ENCODE data around the gene LEO1.
"Not testable (repeated sequence)": the region's sequence is repeated elsewhere in the genome, so short reads cannot be mapped to it uniquely, and the experiment has no call there.

LEO1 gene

DNA sequence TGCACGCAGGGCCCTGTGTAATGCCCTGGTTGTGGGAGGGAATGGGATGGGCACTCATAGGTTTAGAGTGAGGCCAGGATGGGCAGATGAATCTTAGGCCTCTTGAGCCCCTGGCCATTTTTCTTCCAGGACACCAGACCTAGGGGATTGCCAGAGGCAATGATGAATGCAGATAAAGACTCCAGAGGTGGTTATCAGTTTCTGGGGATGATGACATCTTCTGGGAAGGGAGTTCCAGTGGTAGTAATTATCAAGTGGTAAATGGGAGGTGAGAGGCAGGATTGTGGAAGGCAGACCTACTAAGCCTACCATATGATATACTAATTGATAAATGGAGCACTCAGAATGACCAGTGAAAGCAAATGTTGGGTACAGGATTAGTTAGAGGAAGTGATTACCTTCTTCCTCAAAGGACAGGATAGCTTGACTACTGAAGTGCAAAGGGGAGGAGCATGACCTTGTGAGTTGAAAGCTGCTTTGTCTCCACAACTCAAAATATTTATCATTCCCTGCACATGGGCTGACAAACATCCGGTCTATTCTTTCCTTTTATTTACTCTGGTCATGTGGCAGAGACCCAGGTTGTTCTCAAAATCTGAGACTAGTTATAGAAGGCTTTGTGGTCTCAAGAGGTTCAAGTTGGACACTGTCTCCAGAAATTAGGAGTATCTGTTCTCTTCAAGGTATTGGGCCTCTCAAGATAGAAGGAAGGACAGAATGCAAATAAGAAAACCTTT is 37.3 kb upstream of the LEO1 start:
- TF ChIP-seq, protein P1, sequence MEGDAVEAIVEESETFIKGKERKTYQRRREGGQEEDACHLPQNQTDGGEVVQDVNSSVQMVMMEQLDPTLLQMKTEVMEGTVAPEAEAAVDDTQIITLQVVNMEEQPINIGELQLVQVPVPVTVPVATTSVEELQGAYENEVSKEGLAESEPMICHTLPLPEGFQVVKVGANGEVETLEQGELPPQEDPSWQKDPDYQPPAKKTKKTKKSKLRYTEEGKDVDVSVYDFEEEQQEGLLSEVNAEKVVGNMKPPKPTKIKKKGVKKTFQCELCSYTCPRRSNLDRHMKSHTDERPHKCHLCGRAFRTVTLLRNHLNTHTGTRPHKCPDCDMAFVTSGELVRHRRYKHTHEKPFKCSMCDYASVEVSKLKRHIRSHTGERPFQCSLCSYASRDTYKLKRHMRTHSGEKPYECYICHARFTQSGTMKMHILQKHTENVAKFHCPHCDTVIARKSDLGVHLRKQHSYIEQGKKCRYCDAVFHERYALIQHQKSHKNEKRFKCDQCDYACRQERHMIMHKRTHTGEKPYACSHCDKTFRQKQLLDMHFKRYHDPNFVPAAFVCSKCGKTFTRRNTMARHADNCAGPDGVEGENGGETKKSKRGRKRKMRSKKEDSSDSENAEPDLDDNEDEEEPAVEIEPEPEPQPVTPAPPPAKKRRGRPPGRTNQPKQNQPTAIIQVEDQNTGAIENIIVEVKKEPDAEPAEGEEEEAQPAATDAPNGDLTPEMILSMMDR (IDR thresholded peaks at IDR 0.05; ENCODE audit: low read depth, low read length), result no peak
- no peak overlapping the region for H3K4me3 ChIP-seq (ENCODE audit: low read depth, low read length)

DNA sequence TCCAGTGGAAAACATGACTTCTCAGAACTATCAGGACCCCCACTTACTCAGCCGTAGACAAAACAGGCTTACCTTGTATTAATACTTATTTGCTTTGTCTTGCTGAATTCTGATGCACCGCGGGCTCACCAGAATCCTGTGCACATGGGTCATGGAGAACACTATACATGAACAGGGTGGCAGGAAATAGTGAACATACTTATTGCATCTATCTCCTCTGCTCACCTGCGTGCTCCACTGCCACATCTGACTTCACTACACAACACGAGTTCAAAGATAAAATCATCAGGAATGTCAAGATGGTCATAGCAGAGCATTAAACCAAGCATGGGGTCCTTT is 36.8 kb upstream of the LEO1 start:
- H3K4me3 ChIP-seq (ENCODE audit: low read depth, low read length), result no peak overlapping the region
- TF ChIP-seq, protein P1 (IDR thresholded peaks at IDR 0.05; ENCODE audit: low read depth, low read length), result no peak

DNA sequence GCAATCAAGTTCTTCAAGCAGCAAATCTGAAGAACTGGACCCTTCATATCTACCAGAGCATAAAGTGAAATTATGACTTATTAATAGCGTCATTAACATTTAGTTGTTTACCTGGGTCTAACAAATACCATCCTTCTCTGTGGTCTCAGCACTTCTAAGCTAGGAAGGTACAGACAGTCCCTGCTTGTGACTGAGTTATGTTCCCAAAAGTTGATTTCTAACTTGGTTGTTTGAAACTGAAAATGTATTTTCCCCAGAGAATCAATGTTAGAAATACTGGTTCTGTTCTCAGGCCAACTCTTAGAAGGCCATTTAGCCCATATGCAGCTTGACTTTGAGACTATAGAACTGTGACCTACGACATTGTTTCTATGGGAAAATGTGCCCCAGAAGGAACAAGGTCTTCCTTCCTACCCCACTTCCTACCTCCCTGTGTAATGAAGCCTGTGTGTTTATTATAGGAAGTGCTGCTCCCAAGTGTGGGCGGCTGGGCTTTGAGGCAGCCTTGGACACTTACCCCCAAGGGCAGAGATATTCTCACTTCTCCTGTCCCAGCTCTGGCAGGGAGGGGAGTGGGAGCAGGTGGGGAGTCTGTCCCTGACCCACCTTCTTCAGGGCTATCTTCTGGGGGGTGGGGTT is 35.2 kb upstream of the LEO1 start:
- TF ChIP-seq, protein P1 (IDR thresholded peaks at IDR 0.05; ENCODE audit: low read depth, low read length), result no peak
- H3K4me3 ChIP-seq (ENCODE audit: low read depth, low read length), result no peak overlapping the region

DNA sequence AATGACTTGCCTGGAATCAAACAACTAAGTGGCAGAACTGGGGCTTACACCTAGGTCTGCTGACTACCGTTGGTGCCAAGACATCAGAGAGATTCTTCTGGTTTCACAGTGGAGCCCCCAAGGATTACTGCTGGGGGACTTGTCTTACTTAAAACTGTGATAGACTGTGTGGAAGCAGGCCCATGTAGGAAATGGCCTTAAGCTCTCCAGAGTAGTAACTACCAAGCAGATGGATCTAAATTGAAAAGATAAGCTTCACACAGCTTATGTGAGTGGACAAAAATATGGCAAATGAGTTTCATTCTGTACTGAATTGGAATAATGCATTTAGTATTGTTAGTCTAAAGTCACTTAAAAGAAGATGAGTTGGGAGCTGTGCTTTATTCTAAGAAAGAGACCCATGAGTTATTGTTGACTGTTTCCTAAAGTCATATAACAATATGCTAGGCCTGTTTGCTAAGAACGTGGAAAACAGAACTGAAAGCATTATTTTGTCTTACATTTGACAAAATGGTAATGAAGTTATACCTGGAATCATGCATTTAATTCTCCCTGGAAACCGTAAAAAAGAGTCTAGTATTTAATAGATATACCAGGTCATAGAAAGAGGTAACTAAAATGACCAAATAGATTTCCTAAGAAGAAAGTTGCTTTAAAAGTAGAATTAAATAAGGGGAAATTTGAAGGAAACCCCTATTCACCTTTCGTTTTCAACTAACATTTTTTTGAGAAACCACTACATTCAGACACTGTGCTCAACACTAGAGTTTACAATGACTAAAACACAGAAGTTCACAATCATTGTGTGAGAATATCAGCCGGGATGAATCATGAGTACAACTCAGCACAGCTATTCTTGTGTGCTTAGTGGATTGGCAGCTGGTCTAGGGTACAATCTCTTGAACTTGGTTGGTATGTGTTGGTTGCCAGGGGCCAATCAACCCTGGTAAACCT is 34.4 kb upstream of the LEO1 start:
- no peak overlapping the region for H3K4me3 ChIP-seq (ENCODE audit: low read depth, low read length)
- TF ChIP-seq, protein P1 (IDR thresholded peaks at IDR 0.05; ENCODE audit: low read depth, low read length), result no peak

DNA sequence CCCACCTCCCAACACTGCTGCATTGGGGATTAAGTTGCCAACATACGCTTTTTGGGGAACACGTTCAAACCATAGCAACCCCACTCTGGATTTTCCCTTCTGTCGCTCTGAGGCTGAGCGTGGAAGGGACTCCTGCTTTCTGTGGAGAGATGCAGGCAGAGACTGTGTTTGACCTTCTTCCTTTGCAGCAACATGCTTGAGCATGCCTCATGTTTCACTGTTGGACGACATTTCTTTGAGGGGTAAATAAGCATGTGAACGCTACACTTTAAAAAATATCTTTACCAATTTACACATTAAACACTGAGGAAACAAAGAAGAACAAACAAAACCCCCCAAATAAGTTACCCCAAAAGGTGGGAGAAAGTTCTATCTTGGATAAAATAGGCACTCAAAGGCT is 33.2 kb upstream of the LEO1 start:
- TF ChIP-seq, protein P1 (IDR thresholded peaks at IDR 0.05; ENCODE audit: low read depth, low read length), result no peak

DNA sequence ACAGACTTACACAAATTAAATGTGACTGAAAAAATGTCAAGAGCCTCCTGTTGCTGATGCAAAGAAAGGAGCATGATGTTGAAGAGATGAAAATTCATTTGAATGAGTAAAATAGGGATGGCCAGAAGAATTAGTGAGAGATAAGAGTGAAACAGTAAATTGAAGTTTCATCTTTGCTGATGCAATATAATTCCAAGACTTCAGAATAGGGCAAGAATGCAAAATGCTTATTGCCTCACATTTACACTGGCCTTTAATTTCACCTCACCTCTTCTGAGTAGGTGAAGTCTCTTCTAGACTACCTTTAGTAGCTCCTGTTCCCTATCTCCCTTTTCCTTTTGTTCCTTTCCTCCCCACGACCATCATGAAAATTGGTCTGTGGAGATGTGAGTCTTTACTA is 32.1 kb upstream of the LEO1 start:
- H3K4me3 ChIP-seq (ENCODE audit: low read depth, low read length), result no peak overlapping the region
- TF ChIP-seq, protein P1 (IDR thresholded peaks at IDR 0.05; ENCODE audit: low read depth, low read length), result no peak

More for the DNA sequence above, 33.2 kb upstream of the LEO1 start:
- H3K4me3 ChIP-seq (ENCODE audit: low read depth, low read length), result no peak overlapping the region

DNA sequence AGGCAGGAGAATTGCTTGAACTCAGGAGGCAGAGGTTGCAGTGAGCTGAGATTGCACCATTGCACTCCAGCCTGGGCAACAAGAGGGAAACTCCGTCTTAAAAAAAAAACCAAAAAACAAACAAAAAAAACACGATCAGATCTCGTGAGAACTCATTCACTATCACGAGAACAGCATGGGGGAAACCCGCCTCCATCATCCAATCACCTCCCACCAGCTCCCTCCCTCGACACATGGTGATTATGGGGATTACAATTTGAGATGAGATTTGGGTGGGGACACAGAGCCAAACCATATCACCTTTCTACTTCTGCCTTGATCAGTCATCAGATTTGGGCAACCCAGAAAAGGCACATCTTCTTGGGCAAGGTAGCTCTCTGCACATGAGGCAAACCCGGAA is 31.5 kb upstream of the LEO1 start:
- H3K4me3 ChIP-seq (ENCODE audit: low read depth, low read length), result not testable (repeated sequence)

Data from WI38 (cell line).